HG03469 (cell line): ENCODE data around the gene NELFCD.
"Not testable (repeated sequence)": the region's sequence is repeated elsewhere in the genome, so short reads cannot be mapped to it uniquely, and the experiment has no call there.

ENCODE experiments used
- ATAC-seq: cut with Tn5 transposase; IDR thresholded peaks from one replicate; pipeline ENCODE4 v1.9.1; 2021; ENCODE audit warnings: mild to moderate bottlenecking, moderate library complexity, moderate number of reproducible peaks; ENCODE audit not compliant: unreplicated experiment

Gene NELFCD, protein sequence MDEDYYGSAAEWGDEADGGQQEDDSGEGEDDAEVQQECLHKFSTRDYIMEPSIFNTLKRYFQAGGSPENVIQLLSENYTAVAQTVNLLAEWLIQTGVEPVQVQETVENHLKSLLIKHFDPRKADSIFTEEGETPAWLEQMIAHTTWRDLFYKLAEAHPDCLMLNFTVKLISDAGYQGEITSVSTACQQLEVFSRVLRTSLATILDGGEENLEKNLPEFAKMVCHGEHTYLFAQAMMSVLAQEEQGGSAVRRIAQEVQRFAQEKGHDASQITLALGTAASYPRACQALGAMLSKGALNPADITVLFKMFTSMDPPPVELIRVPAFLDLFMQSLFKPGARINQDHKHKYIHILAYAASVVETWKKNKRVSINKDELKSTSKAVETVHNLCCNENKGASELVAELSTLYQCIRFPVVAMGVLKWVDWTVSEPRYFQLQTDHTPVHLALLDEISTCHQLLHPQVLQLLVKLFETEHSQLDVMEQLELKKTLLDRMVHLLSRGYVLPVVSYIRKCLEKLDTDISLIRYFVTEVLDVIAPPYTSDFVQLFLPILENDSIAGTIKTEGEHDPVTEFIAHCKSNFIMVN

DNA sequence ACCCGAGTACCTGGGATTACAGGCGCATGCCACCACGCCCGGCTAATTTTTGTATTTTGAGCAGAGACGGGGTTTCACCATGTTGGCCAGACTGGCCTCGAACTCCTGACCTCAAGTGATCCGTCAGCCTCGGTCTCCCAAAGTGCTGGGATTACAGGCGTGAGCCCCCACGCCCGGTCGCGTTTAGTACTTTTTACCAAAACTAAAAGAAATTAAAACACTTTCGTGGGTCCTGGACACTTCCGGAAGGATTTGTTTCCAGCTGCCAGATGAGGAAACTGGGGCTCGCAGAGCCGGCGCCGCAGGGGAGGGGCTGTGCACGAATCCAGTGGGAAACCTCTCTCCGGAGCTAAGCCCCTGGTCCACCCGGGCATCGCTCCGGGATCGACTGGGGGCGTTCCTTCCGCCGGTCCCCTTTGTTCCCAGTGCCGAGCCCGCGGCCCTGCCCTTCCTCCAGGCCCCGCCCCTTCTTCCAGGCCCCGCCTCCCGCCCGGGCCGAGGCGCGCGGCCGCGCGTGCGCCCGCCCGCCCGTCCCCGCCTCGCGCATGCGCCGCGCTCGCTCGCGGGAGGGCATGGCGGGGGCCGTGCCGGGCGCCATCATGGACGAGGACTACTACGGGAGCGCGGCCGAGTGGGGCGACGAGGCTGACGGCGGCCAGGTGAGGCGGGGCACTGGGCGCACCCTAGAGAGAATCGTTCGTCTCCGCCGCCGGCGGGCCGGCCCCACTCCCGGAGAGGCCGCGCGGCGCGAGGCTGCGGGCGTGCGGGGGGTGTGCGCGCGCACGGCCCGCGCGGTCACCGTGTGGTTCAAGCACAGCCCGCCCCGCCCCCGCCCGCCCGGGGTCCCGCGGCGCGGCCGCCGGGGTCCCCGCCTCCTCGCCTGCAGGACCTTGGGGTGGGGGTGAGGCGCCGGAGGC is at the start of gene NELFCD:
Gene NELFCD, plus strand, starts transcription at position 546 of the 917 bp plus-strand sequence. Its CDS starts 54 bp downstream, at position 600.
- peak; percentile 51 for ATAC-seq

DNA sequence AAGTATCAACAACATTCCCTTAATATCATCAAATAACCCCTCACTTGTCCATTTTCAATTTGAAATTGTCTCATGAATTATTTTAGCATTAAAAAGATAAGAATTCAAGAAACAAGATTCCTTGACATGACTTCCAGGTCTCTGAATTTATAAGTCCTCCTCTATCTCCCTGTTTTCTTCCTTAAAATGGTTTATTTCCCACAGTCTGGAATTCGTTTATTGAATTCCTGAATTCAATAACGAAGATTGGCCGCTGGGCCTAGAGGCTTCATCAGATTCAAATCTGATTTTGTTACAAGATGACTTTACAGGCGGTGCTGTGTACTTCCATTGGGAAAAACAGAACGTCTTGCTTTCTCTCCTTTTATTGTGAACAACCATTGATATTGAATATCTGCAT is 48.9 kb upstream of the NELFCD start:
- ATAC-seq = no peak

DNA sequence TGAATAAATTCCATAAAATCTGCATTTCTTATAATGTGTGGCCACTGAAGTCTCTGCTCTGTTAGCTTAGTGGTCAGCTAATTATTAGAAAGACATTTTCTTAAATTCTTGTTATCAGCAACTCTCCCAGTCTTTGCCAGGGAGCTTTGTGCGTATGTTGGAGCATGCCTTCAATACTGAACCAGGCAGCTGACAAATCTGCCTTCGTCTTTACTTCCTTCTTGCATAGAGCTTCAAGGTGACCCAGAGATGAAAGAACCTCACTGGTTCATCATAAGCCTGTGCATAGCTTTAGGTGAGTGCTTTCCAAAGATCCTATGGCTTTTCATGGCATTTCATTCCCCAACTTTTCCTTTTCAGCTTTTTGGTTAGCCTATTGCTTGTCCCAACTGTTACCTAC is 43.0 kb upstream of the NELFCD start:
- ATAC-seq = no peak

DNA sequence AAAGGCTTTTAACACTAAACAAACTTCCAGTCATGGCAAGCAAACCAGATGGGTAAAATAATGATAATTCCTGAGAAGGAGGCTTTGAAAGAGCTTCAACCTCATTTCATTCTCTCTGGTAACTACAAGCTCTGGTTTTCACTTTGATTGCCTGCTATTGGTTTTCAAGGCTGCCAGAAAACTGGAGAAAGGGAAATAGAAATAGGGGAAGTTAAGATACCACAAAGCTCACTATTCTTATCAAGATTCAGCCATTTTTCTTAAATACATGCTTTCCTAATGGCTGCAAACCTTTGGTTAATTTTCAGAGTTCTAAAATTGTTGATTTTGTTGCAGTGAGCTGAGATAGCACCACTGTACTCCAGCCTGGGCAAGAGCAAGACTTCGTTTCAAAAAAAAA is 42.5 kb upstream of the NELFCD start:
- no peak for ATAC-seq

DNA sequence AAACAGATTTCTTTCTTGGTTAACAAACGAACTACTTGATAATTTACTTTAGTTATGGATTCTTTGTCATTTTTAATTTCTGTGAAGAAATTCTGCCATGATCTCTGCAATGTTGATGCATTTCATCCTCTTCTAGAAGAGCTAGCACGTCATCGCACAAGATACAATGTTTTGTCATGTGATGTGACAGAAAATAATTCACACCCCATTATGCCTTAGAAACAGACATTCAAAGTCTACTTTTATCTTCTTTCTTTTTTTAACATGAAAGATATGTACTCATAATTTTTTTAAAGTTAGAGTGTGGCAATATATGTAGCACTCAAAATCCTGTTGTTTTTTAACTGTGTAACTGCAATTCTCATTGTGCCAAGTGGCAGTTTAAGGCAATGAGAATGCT is 39.6 kb upstream of the NELFCD start:
- no peak for ATAC-seq

DNA sequence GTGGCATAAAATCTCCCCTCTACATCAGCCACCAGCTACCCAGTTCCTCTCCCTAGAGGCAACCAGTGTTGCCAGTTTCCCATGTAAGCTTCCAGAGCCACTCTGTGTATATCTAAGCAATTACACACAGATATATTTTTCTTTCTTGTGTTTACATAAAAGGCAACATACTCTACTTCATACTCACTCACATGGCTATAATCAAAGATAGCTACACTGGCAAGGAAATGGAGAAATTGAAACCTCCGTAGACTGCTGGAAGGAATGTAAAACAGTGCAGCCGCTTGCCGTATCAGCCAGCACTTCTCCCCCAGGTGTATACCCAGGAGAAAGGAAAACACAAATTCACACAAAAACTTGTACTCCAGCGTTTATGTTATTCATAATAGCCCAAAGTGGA is 38.5 kb upstream of the NELFCD start:
- ATAC-seq = no peak

DNA sequence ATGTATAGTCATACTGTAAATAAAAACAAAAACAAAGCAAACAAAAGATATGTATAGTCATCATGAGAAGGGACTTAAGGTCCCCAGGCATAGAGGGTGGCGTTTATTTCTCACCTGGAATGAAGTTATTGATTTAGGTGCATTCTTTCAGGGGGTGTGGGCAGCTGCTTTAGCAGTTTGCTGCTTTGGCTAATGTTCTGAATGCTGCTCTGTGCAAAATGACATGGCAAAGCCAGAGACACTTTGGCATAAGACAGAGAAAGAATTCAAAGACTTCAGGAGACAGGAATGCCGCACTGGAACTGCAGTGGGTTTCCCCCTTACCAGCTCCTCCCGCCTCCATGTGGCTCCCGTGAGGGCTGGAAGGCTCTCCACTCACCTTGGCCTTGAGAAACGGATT is 36.4 kb upstream of the NELFCD start:
- ATAC-seq = no peak

DNA sequence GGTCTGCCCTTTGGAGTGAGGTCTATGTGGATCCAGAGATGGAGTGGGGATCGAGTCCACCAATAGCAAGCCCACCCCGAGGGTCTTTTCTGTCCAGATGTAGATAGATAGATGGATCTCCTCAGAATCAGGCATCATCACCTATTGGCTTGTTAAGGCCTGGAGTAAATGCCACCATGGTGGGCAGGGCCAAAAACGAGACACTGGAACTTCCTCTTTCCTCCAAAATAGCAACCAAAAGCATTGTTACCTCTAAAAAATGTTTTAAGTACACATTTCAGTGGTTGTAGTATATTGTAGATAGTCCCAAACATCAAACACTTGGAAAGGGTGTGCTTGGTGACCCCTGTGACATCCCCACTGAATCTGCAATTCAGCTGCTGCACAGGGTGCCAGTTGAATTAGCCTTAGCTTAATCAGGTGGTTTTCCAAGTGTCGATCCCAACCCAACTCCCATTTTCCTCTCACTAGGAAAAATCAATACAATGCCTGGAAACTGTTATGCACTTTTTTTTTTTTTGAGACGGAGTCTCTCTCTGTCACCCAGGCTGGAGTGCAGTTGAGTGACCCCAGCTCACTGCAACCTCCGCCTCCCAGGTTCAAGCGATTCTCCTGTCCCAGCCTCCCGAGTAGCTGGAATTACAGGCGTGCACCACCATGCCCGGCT is 35.0 kb upstream of the NELFCD start:
- no peak for ATAC-seq

DNA sequence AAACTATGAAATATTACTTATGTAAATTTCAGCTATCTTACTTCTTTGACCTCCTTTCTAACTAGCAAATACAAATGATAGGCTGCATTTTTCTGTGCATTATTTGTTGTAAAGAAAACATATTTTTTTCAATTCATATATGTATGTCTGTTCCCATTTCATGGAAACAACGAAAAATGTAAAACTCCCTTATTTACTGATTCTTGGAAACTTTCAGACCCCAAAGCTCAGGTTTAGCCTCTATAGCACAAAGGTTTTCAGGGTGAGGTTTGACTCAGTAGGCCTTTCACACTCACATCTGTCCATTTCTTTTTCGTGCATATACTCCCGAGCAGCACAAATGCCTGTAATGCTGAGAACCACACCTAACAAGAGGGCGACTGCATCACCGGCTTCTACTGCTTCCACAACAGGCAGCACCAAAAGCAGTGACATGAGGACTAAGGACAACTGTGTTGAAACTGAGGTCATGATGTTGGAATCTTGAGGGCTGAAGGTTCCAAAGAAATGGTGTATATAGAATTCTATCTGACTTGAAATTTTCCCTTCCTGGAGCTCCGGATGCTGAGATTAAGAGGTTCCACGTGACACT is 33.2 kb upstream of the NELFCD start:
- ATAC-seq = not testable (repeated sequence)

DNA sequence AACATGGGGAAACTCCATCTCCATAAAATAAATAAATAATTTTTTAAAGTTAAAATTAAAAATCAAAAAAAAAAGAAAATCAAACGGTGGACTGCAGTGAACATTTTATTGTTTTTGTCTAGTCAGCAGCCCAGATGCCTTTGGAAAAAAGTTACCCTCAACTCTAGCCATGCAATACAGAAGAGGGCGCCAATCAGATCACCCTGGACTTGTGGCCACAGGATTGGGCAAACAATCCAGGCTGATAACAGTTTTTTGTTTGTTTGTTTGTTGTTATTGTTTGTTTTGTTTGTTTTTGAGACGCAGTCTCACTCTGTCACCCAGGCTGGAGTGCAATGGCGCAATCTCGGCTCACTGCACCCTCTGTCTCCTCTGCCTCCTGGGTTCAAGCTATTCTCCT is 30.5 kb upstream of the NELFCD start:
- no peak for ATAC-seq

DNA sequence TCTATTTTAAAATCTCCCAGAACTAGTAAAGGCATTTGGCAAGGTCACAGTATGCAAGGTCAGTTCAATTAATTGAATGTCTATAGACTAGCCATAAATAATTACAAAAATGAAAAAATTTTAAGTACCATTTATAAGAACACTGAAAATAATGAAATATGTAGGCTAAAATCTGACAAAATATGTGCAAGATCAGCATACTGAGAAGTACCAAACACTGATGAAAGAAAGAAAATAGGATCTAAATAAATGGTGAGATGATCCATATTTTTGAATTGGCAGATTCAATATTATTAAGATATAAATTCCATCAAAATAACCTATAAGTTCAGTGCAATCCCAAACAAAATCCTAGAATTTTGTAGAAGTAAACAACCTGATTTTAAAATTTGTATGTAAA is 28.0 kb upstream of the NELFCD start:
- no peak for ATAC-seq

DNA sequence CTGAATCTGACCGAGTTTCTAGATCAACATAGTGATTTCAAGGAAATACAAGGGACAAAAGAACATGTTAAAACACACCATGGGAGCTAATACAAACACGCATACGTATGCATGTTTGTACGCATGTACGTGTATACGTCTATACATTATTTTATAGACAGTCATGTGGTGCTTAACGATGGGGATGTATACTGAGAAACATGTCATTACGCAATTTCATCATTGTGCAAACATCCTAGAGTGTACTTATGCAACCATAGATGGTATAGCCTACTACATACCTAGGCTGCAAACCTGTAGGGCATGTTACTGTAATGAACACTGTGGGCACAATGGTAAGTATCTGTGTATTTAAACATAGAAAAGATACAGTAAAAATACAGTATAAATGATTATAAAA is 25.0 kb upstream of the NELFCD start:
- no peak for ATAC-seq

DNA sequence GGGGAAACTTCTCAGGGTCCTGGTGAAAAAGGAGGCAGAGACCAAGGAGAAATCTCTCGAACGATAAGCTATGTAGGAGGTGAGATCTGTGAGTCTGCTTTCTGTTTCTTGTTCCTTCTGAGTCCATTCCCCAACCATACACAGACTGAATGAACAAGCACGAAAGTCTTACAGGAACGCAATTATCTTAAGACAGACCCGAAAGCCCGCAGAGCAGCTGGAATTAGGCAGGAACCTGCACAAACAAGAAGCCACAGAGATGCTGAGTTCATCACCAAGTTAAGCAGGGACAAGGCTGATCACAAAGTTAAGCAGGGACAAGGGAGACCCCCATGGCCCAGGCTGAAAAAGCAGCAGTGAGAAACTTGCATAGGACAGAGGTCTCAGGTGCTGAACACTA is 21.4 kb upstream of the NELFCD start:
- no peak for ATAC-seq

DNA sequence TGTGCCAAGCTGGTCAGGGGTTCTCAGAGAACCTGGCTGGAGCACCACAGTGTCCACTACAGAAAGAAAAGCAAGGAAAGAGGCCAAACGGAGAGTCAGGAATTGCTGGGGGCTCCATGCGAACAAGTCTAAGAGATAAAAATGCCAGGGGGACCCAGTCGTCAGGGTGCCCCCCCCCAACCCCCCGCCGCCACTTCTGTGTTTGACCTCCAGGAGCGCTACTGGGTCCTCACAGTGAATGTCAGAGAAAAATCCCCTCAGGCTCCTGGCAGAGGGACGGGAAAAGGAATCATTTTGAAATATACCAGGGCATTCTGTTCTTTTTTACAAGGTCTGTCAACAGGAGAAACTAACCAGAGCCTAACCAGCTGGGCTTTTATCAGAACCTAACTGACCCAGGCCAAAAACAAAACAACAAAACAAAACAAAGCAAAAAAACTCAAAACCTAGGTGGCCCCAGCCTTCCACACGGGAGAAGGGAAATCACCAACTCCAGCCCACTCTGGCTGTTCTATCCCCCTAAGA is 17.9 kb upstream of the NELFCD start:
- no peak for ATAC-seq

DNA sequence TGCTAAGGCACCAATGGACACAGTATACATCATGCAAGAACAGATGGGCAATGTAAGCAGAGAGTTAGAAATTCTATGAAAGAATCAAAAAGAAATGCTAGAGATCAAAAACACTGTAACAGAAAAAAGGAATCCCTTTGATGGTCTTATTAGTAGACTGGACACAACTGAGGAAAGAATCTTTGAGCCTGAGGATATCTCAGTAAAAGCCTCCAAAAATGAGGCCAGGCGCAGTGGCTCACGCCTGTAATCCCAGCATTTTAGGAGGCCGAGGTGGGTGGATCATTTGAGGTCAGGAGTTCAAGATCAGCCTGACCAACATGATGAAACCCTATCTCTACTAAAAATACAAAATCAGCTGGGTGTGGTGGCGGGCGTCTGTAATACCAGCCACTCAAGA is 17.1 kb upstream of the NELFCD start:
- ATAC-seq = not testable (repeated sequence)

DNA sequence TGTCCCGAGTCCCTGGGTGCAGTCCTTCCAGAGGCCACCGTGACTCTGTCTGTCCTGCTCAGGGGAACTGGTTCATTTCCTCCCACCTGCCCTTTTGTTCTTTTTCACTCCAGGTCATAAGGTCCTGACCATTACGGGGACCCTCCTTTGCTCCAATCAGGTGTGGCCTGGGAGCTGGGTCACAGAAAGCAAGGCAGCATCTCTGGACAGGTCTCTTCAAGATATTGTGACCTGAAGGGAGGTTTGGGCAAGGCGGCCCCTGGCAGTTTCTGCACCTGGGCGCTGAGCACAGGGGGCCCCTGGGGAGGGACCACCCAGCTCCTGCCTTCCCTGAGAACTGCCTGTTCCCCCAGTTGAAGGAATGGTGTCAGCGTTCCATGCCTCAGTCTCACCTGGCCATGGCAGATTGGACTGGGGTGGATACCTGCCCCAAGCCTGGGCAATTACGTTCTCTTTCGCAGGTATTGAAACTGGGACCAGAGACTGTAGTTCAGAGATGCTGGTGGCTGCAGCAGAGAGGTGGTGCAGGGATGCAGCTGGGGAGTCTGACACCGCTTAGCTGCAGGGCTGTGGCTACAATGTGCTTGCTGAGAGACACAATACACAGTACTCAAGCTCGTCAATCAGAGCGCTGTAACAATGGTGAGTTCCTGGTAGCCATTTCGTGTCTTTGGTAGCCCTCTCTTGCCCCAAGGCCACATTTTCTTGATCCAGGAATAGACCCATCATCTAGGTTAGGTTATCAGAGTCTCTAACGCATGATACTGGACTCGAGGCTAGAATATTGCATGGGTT is 15.6 kb upstream of the NELFCD start:
- ATAC-seq = no peak

DNA sequence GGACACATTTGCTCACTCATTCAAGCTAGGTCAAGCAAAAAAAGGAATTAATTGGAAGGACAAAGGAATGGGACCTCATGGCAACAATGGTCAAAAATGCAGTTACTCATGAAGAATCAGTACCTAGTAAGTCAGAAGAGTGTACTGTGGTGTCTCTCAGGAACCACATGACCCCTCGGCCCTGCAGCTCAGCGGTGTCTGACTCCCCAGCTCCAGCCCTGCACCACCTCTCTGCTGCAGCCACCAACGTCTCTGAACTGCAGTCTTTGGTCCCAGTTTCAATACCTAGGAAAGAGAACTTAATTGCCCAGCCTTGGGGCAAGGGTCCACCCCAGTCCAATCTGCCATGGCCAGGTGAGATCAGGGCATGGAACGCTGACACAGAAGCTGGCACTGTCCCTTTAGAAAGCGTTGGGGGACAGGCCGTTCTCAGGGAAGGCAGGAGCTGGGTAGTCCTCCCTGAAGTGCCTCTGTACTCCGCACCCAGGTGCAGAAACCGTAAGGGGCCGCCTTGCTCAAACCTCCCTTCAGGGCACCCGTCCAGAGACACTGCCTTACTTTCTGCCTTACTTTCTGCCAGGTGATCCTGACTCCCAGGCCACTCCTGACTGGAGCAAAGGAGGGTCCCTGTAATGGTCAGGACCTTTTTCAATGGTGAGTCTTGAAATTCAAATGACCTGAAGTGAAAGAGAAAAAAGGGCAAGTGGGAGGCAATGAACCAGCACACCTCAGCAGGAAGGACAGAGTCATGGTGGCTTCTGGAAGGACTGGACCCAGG is 13.2 kb upstream of the NELFCD start:
- no peak for ATAC-seq

DNA sequence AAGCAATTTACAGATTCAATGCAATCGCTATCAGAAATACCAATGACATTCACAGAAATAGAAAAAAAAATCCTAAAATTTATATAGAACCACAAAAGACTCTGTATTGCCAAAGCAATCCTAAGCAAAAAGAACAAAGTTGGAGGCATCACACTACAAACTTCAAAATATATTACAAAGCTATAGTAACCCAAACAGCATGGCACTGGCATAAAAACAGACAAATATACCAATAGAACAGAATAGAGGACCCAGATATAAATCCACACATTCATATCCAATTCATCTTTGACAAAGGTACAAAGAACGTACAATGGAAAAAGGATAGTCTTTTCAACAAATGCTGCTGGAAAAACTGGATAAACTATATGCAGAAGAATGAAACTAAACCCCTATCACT is 11.6 kb upstream of the NELFCD start:
- no peak for ATAC-seq

DNA sequence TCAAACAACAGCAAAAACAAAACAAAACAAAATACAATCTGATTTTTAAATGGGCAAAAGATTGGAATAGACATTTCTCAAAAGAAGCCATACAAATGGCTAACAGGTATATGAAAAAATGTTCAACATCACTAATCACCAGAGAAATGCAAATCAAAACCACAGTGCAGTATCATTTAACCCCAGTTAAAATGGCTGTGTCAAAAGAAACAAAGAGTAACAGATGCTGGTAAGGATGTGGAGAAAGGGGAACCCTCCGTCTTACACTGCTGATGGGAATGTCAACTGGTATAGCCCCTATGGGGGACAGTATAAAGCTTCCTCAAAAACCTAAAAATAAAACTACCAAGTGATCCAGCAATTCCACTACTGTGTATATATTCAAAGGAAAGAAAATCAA is 10.9 kb upstream of the NELFCD start:
- no peak for ATAC-seq
